GM21526 (cell line): Measurements from ENCODE around the gene PGPEP1.
A peak's percentile ranks its signal among the peaks of the same experiment; 100 is the strongest.
"Not testable (repeated sequence)": the region's sequence is repeated elsewhere in the genome, so short reads cannot be mapped to it uniquely, and the experiment has no call there.

Experiments
- ATAC-seq: cut with Tn5 transposase; IDR thresholded peaks from one replicate; pipeline ENCODE4 v1.9.1; 2021; ENCODE audit warnings: moderate library complexity; ENCODE audit not compliant: unreplicated experiment, low FRiP score

The PGPEP1 gene

DNA sequence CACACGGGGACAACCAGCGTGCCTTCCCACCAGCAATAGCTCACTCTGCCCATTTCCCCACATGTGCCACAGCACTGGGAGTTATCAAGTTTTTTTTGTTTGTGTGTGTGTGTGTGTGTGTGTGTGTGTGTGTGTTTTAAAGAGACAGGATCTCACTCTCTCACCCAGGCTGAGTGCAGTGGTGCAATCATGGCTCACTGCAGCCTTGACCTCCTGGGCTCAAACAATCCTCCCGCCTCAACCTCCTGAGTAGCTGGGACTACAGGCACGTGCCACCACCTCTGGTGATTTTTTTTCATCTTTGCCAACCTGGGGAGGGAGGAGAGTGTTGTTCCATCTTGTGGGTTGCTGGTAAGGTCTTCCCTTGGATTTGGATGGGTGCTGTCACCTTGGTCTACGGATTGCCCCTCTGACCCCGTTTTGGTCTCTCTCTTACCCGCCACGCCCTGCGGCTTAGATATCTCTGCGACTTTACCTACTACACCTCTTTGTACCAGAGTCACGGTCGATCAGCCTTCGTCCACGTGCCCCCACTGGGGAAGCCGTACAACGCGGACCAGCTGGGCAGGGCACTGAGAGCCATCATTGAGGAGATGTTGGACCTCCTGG, 22.6 kb downstream of the PGPEP1 start:
- ATAC-seq: no peak

GRCh38 chr19:18363787-18364186, 23.4 kb downstream of the PGPEP1 start:
- ATAC-seq: no peak

DNA sequence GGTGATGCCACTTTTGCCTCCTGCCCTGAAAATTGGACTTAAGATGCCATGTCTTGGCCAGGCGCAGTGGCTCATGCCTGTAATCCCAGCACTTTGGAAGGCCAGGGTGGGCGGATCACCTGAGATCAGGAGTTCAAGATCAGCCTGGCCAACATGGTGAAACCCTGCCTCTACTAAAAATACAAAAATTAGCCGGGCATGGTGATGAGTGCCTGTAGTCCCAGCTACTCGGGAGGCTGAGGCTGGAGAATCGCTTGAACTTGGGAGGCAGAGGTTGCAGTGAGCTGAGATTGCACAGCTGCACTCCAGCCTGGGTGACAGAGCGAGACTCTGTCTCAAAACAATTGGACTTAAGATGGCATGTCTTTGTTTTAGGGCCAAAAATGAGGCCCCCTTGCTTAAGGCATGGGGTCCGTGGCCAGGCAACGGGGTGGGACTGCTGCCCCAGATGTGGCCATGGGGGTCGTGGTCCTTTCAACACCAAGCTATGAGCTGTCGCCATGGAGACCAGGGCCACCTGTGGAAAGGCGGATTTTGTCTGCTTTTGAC, 24.0 kb downstream of the PGPEP1 start:
- ATAC-seq: not testable (repeated sequence)

- ATAC-seq: no peak
Measured at GRCh38 chr19:18364826-18365528, 24.6 kb downstream of the PGPEP1 start.

DNA sequence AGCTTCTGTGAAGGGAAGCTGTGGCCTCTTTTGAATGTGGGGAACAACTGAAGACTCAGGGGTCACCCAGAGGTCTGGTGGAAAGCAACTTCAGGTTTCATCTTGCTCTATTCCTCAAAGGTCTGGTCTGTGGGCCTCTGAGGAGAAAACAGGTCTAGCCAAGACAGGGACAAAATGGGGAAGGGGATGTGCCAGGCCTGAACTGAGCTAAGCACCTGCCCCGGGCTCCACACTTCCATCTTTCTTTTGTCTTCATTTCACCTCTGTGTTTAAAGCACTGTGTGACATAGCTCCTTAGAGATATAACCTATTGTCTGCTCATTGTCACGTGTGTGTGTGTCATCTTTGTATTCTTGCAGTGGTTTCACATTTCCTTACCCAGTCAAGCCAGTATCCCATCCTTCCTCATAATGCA, 25.6 kb downstream of the PGPEP1 start:
- ATAC-seq: no peak

DNA sequence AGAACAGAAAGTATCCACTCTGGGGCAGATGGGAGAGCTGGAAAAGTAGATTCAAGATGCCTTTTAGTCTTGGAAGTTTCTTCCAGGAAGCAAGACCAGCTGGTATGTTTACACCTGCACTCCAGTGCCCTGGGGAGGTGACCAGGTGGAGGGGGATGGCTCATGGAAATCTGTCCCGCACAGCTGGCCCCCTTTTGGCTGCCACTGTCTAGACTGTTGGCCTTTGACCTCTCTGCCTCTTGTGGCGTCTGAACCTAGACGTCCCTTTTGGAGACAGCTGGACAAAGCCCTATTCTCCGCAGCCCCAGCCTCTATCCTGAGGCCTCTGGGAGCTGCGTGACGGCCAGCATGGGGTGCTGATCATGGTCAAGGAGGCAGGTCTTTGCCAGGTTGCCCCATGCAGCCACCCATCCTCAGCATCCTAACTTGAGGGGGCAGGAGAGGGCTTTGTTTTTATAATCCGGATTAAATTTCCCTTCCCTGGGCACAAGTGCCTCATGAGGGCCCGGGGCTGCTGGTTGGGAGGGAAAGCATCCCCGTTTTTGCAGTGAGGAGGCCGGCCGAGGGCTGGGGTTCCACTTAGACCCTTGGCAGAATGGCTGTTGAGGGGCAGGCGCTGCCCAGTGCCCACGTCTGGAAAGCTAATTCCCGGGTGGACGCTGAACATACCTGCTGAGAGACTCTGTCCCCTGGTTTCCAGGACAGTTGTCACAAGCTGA, 28.3 kb downstream of the PGPEP1 start:
- ATAC-seq: no peak

DNA sequence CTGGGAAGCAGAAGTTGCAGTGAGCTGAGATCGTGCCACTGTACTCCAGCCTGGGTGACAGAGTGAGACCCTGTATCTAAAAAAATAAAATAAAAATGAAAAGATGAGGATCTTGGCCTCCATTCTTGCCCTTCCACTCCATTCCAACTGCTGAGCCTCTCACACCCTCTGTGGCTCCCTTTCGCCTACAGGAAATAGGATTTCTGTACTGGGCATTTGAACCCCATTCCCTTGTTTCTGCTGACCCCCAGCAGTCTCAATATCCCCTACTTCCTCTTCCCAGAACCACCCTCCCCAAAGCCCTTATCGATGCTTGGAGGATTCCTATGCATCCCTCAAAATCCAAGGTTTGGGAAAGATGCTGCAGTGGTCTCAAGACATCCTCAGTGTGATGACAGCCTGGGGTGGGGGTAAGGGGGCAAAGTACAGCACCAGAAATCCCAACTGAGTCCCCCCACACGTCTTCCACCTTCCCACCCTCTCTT, 33.1 kb downstream of the PGPEP1 start:
- no peak for ATAC-seq

DNA sequence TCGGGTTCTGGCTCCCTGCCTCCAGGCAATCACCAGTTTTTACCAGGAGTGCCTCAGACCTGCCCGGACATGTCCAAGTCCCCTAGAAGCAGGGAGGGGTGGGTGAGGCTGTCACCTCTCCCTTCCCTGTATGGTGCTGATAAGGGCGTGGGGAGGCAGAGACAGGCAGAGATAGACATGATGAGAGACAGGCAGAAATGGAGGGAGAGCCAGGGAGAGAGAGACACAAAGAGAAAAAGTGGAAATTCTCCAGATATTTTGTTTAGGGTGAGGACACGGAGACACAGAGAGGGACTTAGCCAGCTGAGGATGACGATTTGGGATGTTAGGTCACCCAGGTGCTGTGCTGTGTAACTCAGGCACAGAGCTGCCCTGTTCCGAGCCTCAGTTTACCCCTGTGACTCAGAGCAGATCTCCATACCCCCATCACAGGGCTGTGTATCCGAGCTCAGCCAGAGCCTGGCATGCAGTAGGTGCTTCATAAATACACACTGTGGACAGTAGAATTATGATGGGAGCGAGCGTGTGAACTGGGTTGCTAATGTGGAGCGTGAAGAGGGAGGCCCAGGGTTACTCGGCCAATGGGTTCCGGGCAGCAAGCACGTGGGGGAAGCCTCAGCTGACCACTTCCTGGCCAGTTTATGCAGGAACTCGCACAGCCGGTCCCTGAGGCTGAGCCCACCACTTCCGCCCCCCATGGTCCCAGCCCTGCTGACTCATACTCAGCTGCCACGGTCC, 33.7 kb downstream of the PGPEP1 start:
- ATAC-seq: no peak

GRCh38 chr19:18377026-18377425, 36.6 kb downstream of the PGPEP1 start:
- ATAC-seq: no peak

GRCh38 chr19:18379803-18380747, 39.7 kb downstream of the PGPEP1 start:
- ATAC-seq: no peak

DNA sequence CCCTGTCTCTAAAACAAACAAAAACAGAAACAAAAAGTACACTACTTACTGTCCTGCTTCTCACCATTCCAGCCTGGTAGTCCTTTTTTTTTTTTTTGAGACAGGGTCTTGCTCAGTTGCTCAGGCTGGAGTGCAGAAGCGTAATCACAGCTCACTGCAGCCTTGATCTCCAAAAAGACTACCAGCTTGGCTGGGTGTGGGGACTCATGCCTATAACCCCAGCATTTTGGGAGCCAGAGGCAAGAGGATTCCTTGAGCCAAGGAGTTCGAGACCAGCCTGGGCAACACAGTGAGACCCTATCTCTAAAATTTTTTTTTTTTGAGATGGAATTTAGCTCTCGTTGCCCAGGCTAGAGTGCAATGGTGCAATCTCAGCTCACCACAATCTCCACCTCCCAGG, 40.4 kb downstream of the PGPEP1 start:
- no peak for ATAC-seq

DNA sequence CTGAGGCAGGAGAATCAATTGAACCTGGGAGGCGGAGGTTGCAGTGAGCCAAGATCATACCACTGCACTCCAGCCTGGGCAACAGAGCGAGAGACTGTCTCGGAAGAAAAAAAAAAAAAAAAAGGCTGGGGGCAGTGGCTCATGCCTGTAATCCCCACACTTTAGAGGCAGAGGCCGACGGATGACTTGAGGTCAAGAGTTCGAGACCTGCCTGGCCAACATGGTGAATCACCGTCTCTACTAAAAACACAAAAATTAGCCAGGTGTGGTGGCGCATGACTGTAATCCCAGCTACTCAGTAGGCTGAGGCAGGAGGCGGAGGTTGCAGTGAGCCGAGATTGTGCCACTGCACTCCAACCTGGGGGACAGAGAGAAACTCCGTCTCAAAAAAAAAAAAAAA, 43.2 kb downstream of the PGPEP1 start:
- not testable (repeated sequence) for ATAC-seq

DNA sequence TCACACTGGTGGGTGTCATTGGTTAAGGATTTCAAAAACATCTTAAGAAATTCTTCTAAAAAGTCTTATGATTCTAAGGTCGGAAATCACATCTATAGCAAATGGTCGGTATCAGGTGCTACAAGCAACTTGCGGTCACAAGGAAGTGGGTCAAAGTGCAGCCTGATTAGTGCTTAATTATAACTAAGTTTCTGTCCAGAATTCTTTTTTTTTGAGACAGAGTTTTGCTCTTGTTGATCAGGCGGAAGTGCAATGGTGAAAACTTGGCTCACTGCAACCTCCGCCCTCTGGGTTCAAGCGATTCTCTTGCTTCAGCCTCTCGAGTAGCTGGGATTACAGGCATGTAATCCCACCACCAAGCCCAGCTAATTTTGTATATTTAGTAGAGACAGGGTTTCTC, 44.4 kb downstream of the PGPEP1 start:
- ATAC-seq: no peak

DNA sequence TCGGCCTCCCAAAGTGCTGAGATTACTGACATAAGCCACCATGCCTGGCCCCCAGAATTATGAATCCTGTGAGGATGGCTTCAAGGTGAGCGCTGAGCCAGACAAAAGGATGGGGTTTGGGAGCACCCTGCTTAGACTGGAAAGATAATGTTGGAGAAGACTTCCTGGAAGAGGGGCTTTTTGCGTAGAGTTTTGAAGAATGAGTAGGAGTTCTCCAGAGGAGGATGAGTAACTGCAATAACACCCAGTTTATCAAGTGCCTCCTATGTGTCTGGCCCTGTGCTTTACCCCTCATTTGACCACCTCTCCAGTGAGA, 44.9 kb downstream of the PGPEP1 start:
- ATAC-seq: no peak

GRCh38 chr19:18385675-18386542, 45.5 kb downstream of the PGPEP1 start, which contains the start of gene GDF15:
TSS of gene GDF15 (plus strand) at chr19:18386158. CDS start at chr19:18386190, 32 bp downstream.
- no peak for ATAC-seq

DNA sequence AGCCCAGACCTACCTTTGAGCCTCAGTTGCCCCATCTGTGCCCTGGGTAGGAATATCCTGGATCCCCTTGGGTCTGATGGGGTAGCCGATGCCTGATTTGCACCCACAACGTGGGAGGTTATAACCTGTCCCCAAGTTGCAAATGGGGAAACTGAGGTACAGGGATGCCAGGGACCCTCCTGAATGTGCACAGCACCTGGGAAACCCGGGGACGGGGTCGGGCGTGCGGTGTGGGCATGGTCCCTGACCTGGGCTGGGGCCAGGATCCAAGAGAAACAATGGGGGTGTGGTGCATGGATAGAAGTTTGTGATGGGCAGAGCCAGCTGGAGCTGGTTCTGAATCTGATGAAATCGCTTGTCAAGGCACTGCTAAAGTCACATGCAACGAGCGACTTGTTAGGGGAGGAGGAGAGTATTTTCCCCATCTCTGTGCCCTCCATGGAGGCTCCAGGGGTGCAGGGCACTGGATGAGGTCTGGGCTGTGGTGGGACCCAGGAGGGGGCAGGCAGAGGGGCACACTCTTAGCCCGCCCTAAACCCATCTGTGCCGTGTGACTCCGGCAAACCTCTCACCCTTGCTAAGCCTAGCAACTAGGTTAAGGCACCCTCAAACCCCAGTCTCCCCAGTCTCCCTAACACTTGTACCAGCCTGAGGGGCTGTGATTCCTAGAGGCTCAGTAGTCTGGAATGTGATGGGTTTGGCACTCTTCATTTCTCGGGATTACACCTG, 46.3 kb downstream of the PGPEP1 start:
- ATAC-seq: no peak

- ATAC-seq: peak; percentile 58
Measured at GRCh38 chr19:18388100-18388959, 47.9 kb downstream of the PGPEP1 start.
